DND-41 (cell line): ENCODE measurements around the gene APOLD1.

Experiments
- ATAC-seq: fragments of 200-7000 bp; cut with Tn5 transposase; 3 replicates; pipeline ENCODE4 v1.9.1; 2021; ENCODE audit warnings: low read depth; ENCODE audit not compliant: insufficient read depth
- DNase-seq: peaks from one replicate; pipeline ENCODE4 v3.0.0-alpha.2; 2020
- H2AFZ ChIP-seq: 2 replicates; pipeline ENCODE4 v1.6.0; 2012; ENCODE audit warnings: low read depth, low read length
- H3K27ac ChIP-seq: 2 replicates; pipeline ENCODE4 v1.5.1; 2012; ENCODE audit warnings: low read length, inconsistent platforms
- H3K27me3 ChIP-seq: fragments of 200-600 bp; sonication (generic); 2 replicates; pipeline ENCODE4 v1.6.0; 2012; ENCODE audit warnings: low read length, mild to moderate bottlenecking, inconsistent platforms; ENCODE audit not compliant: insufficient read depth, poor library complexity
- H3K36me3 ChIP-seq: 2 replicates; pipeline ENCODE4 v1.5.1; 2012; ENCODE audit warnings: low read length, inconsistent platforms; ENCODE audit not compliant: insufficient read depth
- H3K4me1 ChIP-seq: 2 replicates; pipeline ENCODE4 v1.5.1; 2012; ENCODE audit warnings: mild to moderate bottlenecking, low read length; ENCODE audit not compliant: insufficient read depth
- H3K4me2 ChIP-seq: 2 replicates; pipeline ENCODE4 v1.6.0; 2012; ENCODE audit warnings: mild to moderate bottlenecking, moderate library complexity, low read length, inconsistent platforms; ENCODE audit not compliant: insufficient read depth
- H3K4me3 ChIP-seq, 2 experiments: fragments of 200-600 bp in 1 of 2; shearing (Covaris generic) in 1 of 2; 2 replicates each; pipeline ENCODE4 v1.5.1; 2012 to 2016; ENCODE audit warnings: inconsistent platforms in 2 of 2, low read length in 2 of 2, mild to moderate bottlenecking in 2 of 2, low read depth in 1 of 2, moderate library complexity in 1 of 2
- H3K79me2 ChIP-seq: 2 replicates; pipeline ENCODE4 v1.6.0; 2012; ENCODE audit warnings: low read length, inconsistent platforms; ENCODE audit not compliant: insufficient read depth
- H3K9ac ChIP-seq: 2 replicates; pipeline ENCODE4 v1.6.0; 2012; ENCODE audit warnings: low read depth, mild to moderate bottlenecking, inconsistent platforms, low read length, moderate library complexity
- H3K9me3 ChIP-seq: 2 replicates; pipeline ENCODE4 v1.5.1; 2012; ENCODE audit warnings: low read length, moderate library complexity, mild to moderate bottlenecking, inconsistent platforms; ENCODE audit not compliant: insufficient read depth, severe bottlenecking
- H4K20me1 ChIP-seq: 2 replicates; pipeline ENCODE4 v1.6.0; 2012; ENCODE audit warnings: low read length; ENCODE audit not compliant: insufficient read depth
- EZH2 ChIP-seq: IDR thresholded peaks from 3 replicates; pipeline ENCODE4 v1.6.1; 2012; ENCODE audit warnings: borderline replicate concordance, low read depth, mild to moderate bottlenecking, moderate library complexity, low read length, inconsistent platforms; ENCODE audit not compliant: severe bottlenecking
- TF ChIP-seq, protein P1 (sequence below): IDR thresholded peaks from 2 replicates; pipeline ENCODE4 v1.5.1; 2012; ENCODE audit warnings: borderline replicate concordance, low read length, moderate library complexity, mild to moderate bottlenecking; ENCODE audit not compliant: poor library complexity, severe bottlenecking; ENCODE audit errors: extremely low read depth

Gene APOLD1

DNA sequence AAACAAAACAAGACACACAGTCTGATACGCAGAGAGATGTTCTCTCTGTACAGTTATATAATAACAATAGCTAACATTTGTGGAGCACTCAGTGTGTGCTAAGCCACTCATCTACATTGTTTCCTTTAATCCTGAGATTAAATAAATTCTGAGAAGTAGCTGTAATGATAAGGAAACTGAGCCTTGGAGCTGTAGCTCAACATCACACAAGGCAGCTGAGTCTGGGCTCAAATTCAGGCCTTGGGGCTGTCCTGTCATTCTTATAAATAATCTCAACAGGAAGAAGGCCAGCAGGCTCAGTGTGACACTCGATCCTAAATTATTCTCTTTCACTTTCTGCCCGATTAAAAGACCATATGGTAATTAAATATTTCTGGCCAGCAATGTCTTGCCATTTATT, 43.8 kb upstream of the APOLD1 start:
- Histone ChIP-seq H3K4me3 (no peak overlapping the region), H3K4me1 (peaks cover 10% of the 10 kb centered on the region), H3K27ac (no peak overlapping the region), H2AFZ (no peak overlapping the region), H3K9ac (no peak overlapping the region), H3K36me3 (0 out of 2 replicates have a peak, but pooled peaks cover 3% of the 10 kb centered on the region), H3K9me3 (no peaks in the 10 kb centered on the region), H4K20me1 (no peaks in the 10 kb centered on the region), H3K27me3 (no peaks in the 10 kb centered on the region), H3K4me2 (no peak overlapping the region), H3K79me2 (peaks cover 27% of the 10 kb centered on the region)
- DNase-seq (no peak), ATAC-seq (no peak)
- no peak for TF ChIP-seq EZH2
- TF ChIP-seq, protein P1, sequence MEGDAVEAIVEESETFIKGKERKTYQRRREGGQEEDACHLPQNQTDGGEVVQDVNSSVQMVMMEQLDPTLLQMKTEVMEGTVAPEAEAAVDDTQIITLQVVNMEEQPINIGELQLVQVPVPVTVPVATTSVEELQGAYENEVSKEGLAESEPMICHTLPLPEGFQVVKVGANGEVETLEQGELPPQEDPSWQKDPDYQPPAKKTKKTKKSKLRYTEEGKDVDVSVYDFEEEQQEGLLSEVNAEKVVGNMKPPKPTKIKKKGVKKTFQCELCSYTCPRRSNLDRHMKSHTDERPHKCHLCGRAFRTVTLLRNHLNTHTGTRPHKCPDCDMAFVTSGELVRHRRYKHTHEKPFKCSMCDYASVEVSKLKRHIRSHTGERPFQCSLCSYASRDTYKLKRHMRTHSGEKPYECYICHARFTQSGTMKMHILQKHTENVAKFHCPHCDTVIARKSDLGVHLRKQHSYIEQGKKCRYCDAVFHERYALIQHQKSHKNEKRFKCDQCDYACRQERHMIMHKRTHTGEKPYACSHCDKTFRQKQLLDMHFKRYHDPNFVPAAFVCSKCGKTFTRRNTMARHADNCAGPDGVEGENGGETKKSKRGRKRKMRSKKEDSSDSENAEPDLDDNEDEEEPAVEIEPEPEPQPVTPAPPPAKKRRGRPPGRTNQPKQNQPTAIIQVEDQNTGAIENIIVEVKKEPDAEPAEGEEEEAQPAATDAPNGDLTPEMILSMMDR = no peak

DNA sequence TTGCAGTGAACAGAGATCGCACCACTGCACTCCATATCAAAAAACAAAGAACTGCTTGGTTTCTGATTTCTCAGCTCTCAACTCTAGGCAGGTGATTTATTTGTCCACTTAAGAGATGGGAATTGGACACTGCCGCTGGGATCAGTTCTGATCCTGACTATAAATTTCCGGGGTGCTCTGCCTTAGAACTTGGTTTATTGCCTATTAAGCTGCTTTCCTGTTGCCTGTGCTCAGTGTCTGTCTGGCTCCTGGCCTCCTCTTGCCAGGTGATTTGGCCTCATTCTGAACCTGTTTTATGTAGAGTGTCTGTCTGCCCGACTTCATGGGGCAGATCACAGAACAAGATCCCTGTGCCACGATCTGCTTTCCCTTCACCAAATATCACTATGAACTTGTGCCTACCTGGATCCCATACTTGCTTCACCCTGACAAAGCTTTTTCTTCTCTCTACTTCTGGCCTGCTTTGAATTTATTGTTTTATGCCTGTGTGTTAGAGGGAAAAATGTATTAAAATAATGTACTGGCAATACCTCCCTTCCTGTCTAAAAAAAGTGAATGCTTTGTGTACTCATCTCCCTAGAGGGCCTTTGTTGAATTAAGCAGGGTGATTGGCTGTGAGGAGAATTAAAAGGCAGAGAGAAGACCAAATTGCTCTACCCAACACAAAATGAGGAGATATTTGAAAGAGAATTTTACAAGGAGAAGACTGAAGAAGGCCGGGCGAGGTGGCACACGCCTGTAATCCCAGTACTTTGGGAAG, 40.7 kb upstream of the APOLD1 start:
- Histone ChIP-seq H3K36me3 (0 out of 2 replicates have a peak, but pooled peaks cover 3% of the 10 kb centered on the region), H3K9me3 (no peaks in the 10 kb centered on the region), H4K20me1 (no peaks in the 10 kb centered on the region), H2AFZ (no peak overlapping the region), H3K27ac (no peak overlapping the region), H3K27me3 (no peaks in the 10 kb centered on the region), H3K4me2 (no peak overlapping the region), H3K4me3 (no peak overlapping the region), H3K79me2 (peaks cover 13% of the 10 kb centered on the region; the same call in 1 of the 2 replicates), H3K9ac (no peak overlapping the region), H3K4me1 (no peaks in the 10 kb centered on the region)
- TF ChIP-seq, protein P1 = no peak
- no peak for TF ChIP-seq EZH2
- ATAC-seq (no peak), DNase-seq (no peak)

DNA sequence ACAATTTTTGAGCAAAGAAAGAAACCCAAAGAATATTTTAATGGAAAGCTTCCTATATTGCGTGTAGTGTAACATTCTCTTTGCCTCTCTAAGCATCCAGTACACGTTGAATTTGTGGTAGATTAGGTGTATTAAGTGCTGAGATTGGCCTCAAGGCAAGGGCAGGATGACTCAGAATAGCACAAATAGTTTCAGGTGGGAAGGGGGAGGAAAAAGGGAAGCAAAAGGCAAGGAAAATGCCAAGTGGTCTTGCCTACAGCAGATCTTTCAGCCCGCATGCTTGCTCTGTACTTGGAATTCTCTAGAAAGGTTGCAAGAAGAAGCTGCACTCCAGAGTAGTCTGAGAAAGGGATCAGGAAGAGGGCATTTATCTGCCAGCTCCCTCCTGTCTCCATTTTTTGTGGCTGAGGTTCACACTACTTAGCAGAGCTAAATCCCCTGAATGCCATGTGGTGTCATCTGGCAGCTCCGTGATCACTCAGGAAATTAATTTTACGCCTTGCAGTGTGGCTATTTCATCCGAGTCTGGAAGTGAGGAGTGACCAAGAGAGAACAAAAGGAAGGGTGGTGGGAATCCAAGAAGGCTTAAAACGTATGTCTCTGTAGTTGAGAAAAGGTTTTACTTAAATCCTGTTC, 39.8 kb upstream of the APOLD1 start:
- no peak for ATAC-seq

More for the DNA sequence above, 39.8 kb upstream of the APOLD1 start:
- Histone ChIP-seq H3K9me3 (no peaks in the 10 kb centered on the region), H4K20me1 (no peaks in the 10 kb centered on the region), H3K4me1 (no peaks in the 10 kb centered on the region), H3K79me2 (peaks cover 13% of the 10 kb centered on the region; the same call in 1 of the 2 replicates), H3K4me2 (no peak overlapping the region), H3K4me3 (no peak overlapping the region), H3K27ac (no peak overlapping the region), H2AFZ (no peak overlapping the region), H3K27me3 (no peaks in the 10 kb centered on the region), H3K36me3 (0 out of 2 replicates have a peak, but pooled peaks cover 3% of the 10 kb centered on the region), H3K9ac (no peak overlapping the region)
- DNase-seq = no peak
- TF ChIP-seq, protein P1 = no peak
- TF ChIP-seq EZH2 = no peak
